Activated CD4-positive, alpha-beta T cell treated with anti-CD3 and anti-CD28 coated beads, Interleukin-2, Interleukin-4, amounts not matched to agents 100 ng/mL and 50 ng/mL, durations not matched to agents 16 hours and 8 hours (primary cell): ENCODE data around the gene DHDDS.
"Not testable (repeated sequence)": the region's sequence is repeated elsewhere in the genome, so short reads cannot be mapped to it uniquely, and the experiment has no call there.

Experiments used
- DNase-seq: peaks from one replicate; pipeline ENCODE4 v3.0.0-alpha.2; 2020; ENCODE audit warnings: low spot score

Gene DHDDS

GRCh38 chr1:26475989-26476388 is 43.9 kb downstream of the DHDDS start:
- no peak for DNase-seq

- no peak for DNase-seq
Observed at GRCh38 chr1:26476958-26477357, 44.8 kb downstream of the DHDDS start.

- DNase-seq = no peak
Observed at GRCh38 chr1:26477446-26478152, 45.5 kb downstream of the DHDDS start.

- DNase-seq = no peak
Observed at GRCh38 chr1:26478159-26478558, 46.0 kb downstream of the DHDDS start.

GRCh38 chr1:26478988-26479387 is 46.9 kb downstream of the DHDDS start:
- DNase-seq = no peak

GRCh38 chr1:26482921-26483320 is 50.8 kb downstream of the DHDDS start:
- no peak for DNase-seq

GRCh38 chr1:26483980-26484379 is 51.9 kb downstream of the DHDDS start:
- no peak for DNase-seq

- no peak for DNase-seq
Observed at GRCh38 chr1:26490155-26490554, 58.0 kb downstream of the DHDDS start.

GRCh38 chr1:26493267-26493666 is 61.1 kb downstream of the DHDDS start:
- DNase-seq = no peak

- no peak for DNase-seq
Observed at GRCh38 chr1:26493938-26494337, 61.8 kb downstream of the DHDDS start.

GRCh38 chr1:26496861-26497260 is 64.7 kb downstream of the DHDDS start:
- no peak for DNase-seq

- no peak for DNase-seq
Observed at GRCh38 chr1:26498894-26499293, 66.8 kb downstream of the DHDDS start.

- DNase-seq = peak; percentile 91
Observed at GRCh38 chr1:26500488-26501175, 68.5 kb downstream of the DHDDS start.

GRCh38 chr1:26510711-26511110 is 78.6 kb downstream of the DHDDS start:
- DNase-seq = not testable (repeated sequence)

- not testable (repeated sequence) for DNase-seq
Observed at GRCh38 chr1:26515836-26516235, 83.7 kb downstream of the DHDDS start.

GRCh38 chr1:26516987-26517765 is 85.1 kb downstream of the DHDDS start:
- DNase-seq = no peak

GRCh38 chr1:26517766-26518049 is 85.6 kb downstream of the DHDDS start:
- no peak for DNase-seq

GRCh38 chr1:26518355-26518754 is 86.2 kb downstream of the DHDDS start:
- DNase-seq = no peak

- no peak for DNase-seq
Observed at GRCh38 chr1:26520339-26520738, 88.2 kb downstream of the DHDDS start.
